A549 (cell line): Measurements from ENCODE around the gene TSHZ2. TPM values are rescaled to one million over a fixed set of nuclear protein-coding genes. Genes with fewer than 3 reads are reported as not detected.

Experiments used
- ATAC-seq, 2 experiments: fragments of 200-7000 bp in 1 of 2; fragments of >200 bp in 1 of 2; cut with Nextera tagmentation in 1 of 2; cut with Tn5 transposase in 1 of 2; 3 replicates each; pipeline versions ENCODE4 v1.8.0 to v1.9.1; 2018 to 2020; ENCODE audit warnings: mild to moderate bottlenecking in 1 of 2, moderate library complexity in 1 of 2
- CTCF ChIA-PET: fragments of 300-600 bp; sonication (Branson Sonifier 250); formaldehyde crosslinking; extraction: SDS; loops from one replicate; lab custom pipeline; 2021; ENCODE audit warnings: antibody characterized with exemption, inconsistent platforms; lab: Yijun Ruan, JAX
- POLR2A ChIA-PET: fragments of 350-600 bp; formaldehyde crosslinking; extraction: SDS; loops from one replicate; lab custom pipeline; 2021; ENCODE audit warnings: antibody characterized with exemption, inconsistent platforms; lab: Yijun Ruan, JAX
- DNase-seq, 2 experiments: peaks; one replicate each; pipeline versions ENCODE4 v3.0.0 to v3.0.0-alpha.2; 2011 to 2016; ENCODE audit warnings: low read depth in 1 of 2, low spot score in 1 of 2
- FAIRE-seq: peaks from 2 replicates; lab custom pipeline; 2011; peaks lifted over from hg19 to GRCh38; lab: Jason Lieb, UNC
- H3K27ac ChIP-seq, 2 experiments: fragments of >200 bp; sonication (Bioruptor Twin); formaldehyde crosslinking; 3 replicates each; pipeline ENCODE4 v1.5.1; 2016 to 2017
- H3K4me1 ChIP-seq: fragments of >200 bp; sonication (Bioruptor Twin); formaldehyde crosslinking; 3 replicates; pipeline ENCODE4 v1.6.1; 2016
- H3K4me2 ChIP-seq: fragments of >200 bp; sonication (Bioruptor Twin); formaldehyde crosslinking; 3 replicates; pipeline ENCODE4 v1.6.1; 2016
- H3K4me3 ChIP-seq: fragments of >200 bp; sonication (Bioruptor Twin); formaldehyde crosslinking; 3 replicates; pipeline ENCODE4 v1.5.1; 2016
- H3K9me3 ChIP-seq: fragments of >200 bp; sonication (Bioruptor Twin); formaldehyde crosslinking; 3 replicates; pipeline ENCODE4 v1.6.1; 2016
- ATOH8 ChIP-seq: fragments of 250-450 bp; sonication (Bioruptor Pico); IDR thresholded peaks from 2 replicates; pipeline ENCODE4 v1.5.0; 2020; ENCODE audit warnings: low read depth, mild to moderate bottlenecking, moderate library complexity
- BCL3 ChIP-seq: fragments of >200 bp; sonication (Bioruptor Twin); formaldehyde crosslinking; IDR thresholded peaks from 3 replicates; pipeline ENCODE4 v1.6.1; 2016
- BHLHE40 ChIP-seq: IDR thresholded peaks from 2 replicates; pipeline ENCODE4 v1.6.1; 2012; ENCODE audit warnings: low read depth, low read length, inconsistent platforms
- CHD2 ChIP-seq: fragments of 150-350 bp; IDR thresholded peaks from 2 replicates; pipeline ENCODE4 v1.6.1; 2014; ENCODE audit warnings: low read length; ENCODE audit not compliant: partially characterized antibody
- CHD4 ChIP-seq: fragments of 200-600 bp; sonication (generic); IDR thresholded peaks from 2 replicates; pipeline ENCODE4 v1.6.1; 2016; ENCODE audit warnings: antibody characterized with exemption, mild to moderate bottlenecking, borderline replicate concordance
- EHMT2 ChIP-seq: fragments of 200-600 bp; sonication (generic); IDR thresholded peaks from 2 replicates; pipeline ENCODE4 v1.6.1; 2016; ENCODE audit warnings: antibody characterized with exemption, low read depth, mild to moderate bottlenecking, moderate library complexity
- EP300 ChIP-seq, 2 experiments: fragments of >200 bp; sonication (Bioruptor Twin); formaldehyde crosslinking; IDR thresholded peaks; 2 replicates in 1 of 2; 3 replicates in 1 of 2; pipeline ENCODE4 v1.6.1; 2016 to 2017
- ESRRA ChIP-seq: fragments of 150-350 bp; IDR thresholded peaks from 2 replicates; pipeline ENCODE4 v1.6.1; 2014; ENCODE audit warnings: mild to moderate bottlenecking, low read length, borderline replicate concordance
- HDAC2 ChIP-seq: fragments of 200-600 bp; sonication (generic); IDR thresholded peaks from 2 replicates; pipeline ENCODE4 v1.6.1; 2016
- HEYL ChIP-seq: fragments of 250-450 bp; sonication (Bioruptor Pico); IDR thresholded peaks from 2 replicates; pipeline ENCODE4 v1.8.0; 2021; ENCODE audit warnings: mild to moderate bottlenecking, moderate library complexity
- HOXA7 ChIP-seq: fragments of 250-450 bp; sonication (Bioruptor Pico); IDR thresholded peaks from 2 replicates; pipeline ENCODE4 v1.5.0; 2020; ENCODE audit warnings: mild to moderate bottlenecking, moderate library complexity
- HOXB13 ChIP-seq: fragments of 250-450 bp; sonication (Bioruptor Pico); IDR thresholded peaks from 2 replicates; pipeline ENCODE4 v1.5.0; 2020; ENCODE audit warnings: low read depth, mild to moderate bottlenecking, moderate library complexity
- HOXB5 ChIP-seq: fragments of 250-450 bp; sonication (Bioruptor Pico); IDR thresholded peaks from 2 replicates; pipeline ENCODE4 v1.5.0; 2020; ENCODE audit warnings: mild to moderate bottlenecking, moderate library complexity
- KDM5A ChIP-seq: fragments of 200-600 bp; sonication (generic); IDR thresholded peaks from 2 replicates; pipeline ENCODE4 v1.6.1; 2016; ENCODE audit warnings: antibody characterized with exemption, mild to moderate bottlenecking
- NFE2L2 ChIP-seq: fragments of 150-350 bp; conservative IDR thresholded peaks from 2 replicates; pipeline ENCODE4 v1.6.1; 2014; ENCODE audit warnings: low read length
- NPAS2 ChIP-seq: fragments of 250-450 bp; sonication (Bioruptor Pico); IDR thresholded peaks from 2 replicates; pipeline ENCODE4 v1.8.0; 2022; ENCODE audit warnings: mild to moderate bottlenecking, moderate library complexity, borderline replicate concordance
- POLR2AphosphoS2 ChIP-seq: conservative IDR thresholded peaks from 2 replicates; pipeline ENCODE4 v1.6.1; 2012; ENCODE audit warnings: low read length, improper control_type of control experiment, inconsistent platforms
- RARB ChIP-seq: fragments of 250-450 bp; sonication (Bioruptor Pico); IDR thresholded peaks from 2 replicates; pipeline ENCODE4 v1.8.0; 2021; ENCODE audit warnings: mild to moderate bottlenecking, moderate library complexity
- REST ChIP-seq: fragments of 200-600 bp; sonication (generic); IDR thresholded peaks from 2 replicates; pipeline ENCODE4 v1.6.1; 2016; ENCODE audit warnings: antibody characterized with exemption, mild to moderate bottlenecking, moderate library complexity
- RFX5 ChIP-seq: fragments of 450-650 bp; IDR thresholded peaks from 2 replicates; pipeline ENCODE4 v1.7.1; 2014; ENCODE audit warnings: antibody characterized with exemption, mild to moderate bottlenecking, moderate library complexity
- RNF2 ChIP-seq: fragments of 200-600 bp; sonication (generic); IDR thresholded peaks from 2 replicates; pipeline ENCODE4 v1.6.1; 2016; ENCODE audit warnings: low read depth, mild to moderate bottlenecking, antibody characterized with exemption, moderate library complexity, borderline replicate concordance
- SMC3 ChIP-seq: fragments of >200 bp; sonication (Bioruptor Twin); formaldehyde crosslinking; IDR thresholded peaks from 3 replicates; pipeline ENCODE4 v1.6.1; 2018; ENCODE audit warnings: inconsistent platforms
- SREBF2 ChIP-seq: fragments of 450-650 bp; IDR thresholded peaks from 2 replicates; pipeline ENCODE4 v1.6.1; 2014; ENCODE audit warnings: mild to moderate bottlenecking, moderate library complexity
- TFCP2L1 ChIP-seq: fragments of 250-450 bp; sonication (Bioruptor Pico); IDR thresholded peaks from 2 replicates; pipeline ENCODE4 v1.5.0; 2021; ENCODE audit warnings: mild to moderate bottlenecking
- USF2 ChIP-seq: fragments of 450-650 bp; IDR thresholded peaks from 2 replicates; pipeline ENCODE4 v1.6.1; 2014; ENCODE audit warnings: antibody characterized with exemption
- ZC3H11A ChIP-seq: fragments of 450-650 bp; IDR thresholded peaks from 2 replicates; pipeline ENCODE4 v1.6.1; 2014; ENCODE audit warnings: antibody characterized with exemption, mild to moderate bottlenecking
- ZFP36 ChIP-seq: fragments of 450-650 bp; IDR thresholded peaks from 2 replicates; pipeline ENCODE4 v1.6.1; 2014; ENCODE audit warnings: borderline replicate concordance; ENCODE audit not compliant: partially characterized antibody
- ZSCAN20 ChIP-seq: fragments of 250-450 bp; sonication (Bioruptor Pico); IDR thresholded peaks from 2 replicates; pipeline ENCODE4 v1.8.0; 2022; ENCODE audit warnings: mild to moderate bottlenecking, moderate library complexity
- WGBS: methylation state at CpG from one replicate; pipeline ENCODE4 v1.1.6; 2017; ENCODE audit errors: missing lambda C conversion rate; 5-methylcytosine and 5-hydroxymethylcytosine counted together
- polyA plus RNA-seq, 4 experiments: library from polyadenylated mRNA; depleted of rRNA in 3 of 4; stranded (reverse); fragments of >200 nt; fragmentation: RNase III in 1 of 4; extraction: RNeasy Plus Mini Kit Qiagen cat#74134 plus additional on column Dnase treatment in 1 of 4; gene quantifications; 2 replicates in 3 of 4; 3 replicates in 1 of 4; pipeline ENCODE4 v1.2.3, GENCODE V29; 2011 to 2017

Gene TSHZ2
- polyA plus RNA-seq, 2 of the 4 experiments (the other 2 are of a cell fraction): not detected

GRCh38 chr20:53083411-53083810, 111.3 kb downstream of the TSHZ2 start:
- Histone ChIP-seq H3K4me3 (no peak overlapping the region), H3K9me3 (no peaks in the 10 kb centered on the region), H3K4me2 (no peak overlapping the region), H3K27ac (no peak overlapping the region), H3K4me1 (no peaks in the 10 kb centered on the region)
- DNase-seq (no peak), ATAC-seq (no peak), FAIRE-seq (no peak)
- TF ChIP-seq EHMT2 (no peak), HOXB13 (CRISPR knock-in tag) (no peak), CHD2 (no peak), POLR2AphosphoS2 (no peak), RNF2 (no peak), KDM5A (no peak), CHD4 (no peak), REST (no peak)
- ChIA-PET CTCF (interaction anchor here (1.1 kb wide), 1 partner anchor 119 kb away, joined by 3 read pairs; no protein-coding TSS in a partner anchor), POLR2A (no interaction called here)
- WGBS: 58% methylated on average over 7 of the region's 7 CpGs

- Histone ChIP-seq H3K4me1 (no peaks in the 10 kb centered on the region), H3K4me2 (no peak overlapping the region), H3K4me3 (no peak overlapping the region), H3K27ac (no peak overlapping the region), H3K9me3 (no peaks in the 10 kb centered on the region)
- ChIA-PET CTCF (interaction anchor here (1.1 kb wide), 1 partner anchor 118 kb away, joined by 3 read pairs; no protein-coding TSS in a partner anchor), POLR2A (no interaction called here)
- ATAC-seq: no peak
- no peak for TF ChIP-seq BCL3
- no peak for TF ChIP-seq ZSCAN20 (CRISPR knock-in tag)
- no peak for TF ChIP-seq TFCP2L1 (CRISPR knock-in tag)
- no peak for TF ChIP-seq HOXB5 (CRISPR knock-in tag)
- TF ChIP-seq ZFP36: no peak
- TF ChIP-seq USF2: no peak
- TF ChIP-seq ZC3H11A: no peak
- no peak for TF ChIP-seq HOXA7 (CRISPR knock-in tag)
- TF ChIP-seq ESRRA: no peak
- TF ChIP-seq HOXB13 (CRISPR knock-in tag): no peak
- TF ChIP-seq SMC3: no peak
- DNase-seq: no peak
- no peak for FAIRE-seq
Observed at GRCh38 chr20:53084408-53084997, 112.3 kb downstream of the TSHZ2 start.

GRCh38 chr20:53085720-53086119, 113.6 kb downstream of the TSHZ2 start:
- Histone ChIP-seq H3K4me1 (no peaks in the 10 kb centered on the region), H3K27ac (no peak overlapping the region), H3K4me3 (no peak overlapping the region), H3K9me3 (no peaks in the 10 kb centered on the region), H3K4me2 (no peak overlapping the region)
- FAIRE-seq (no peak), ATAC-seq (no peak), DNase-seq (no peak)
- ChIA-PET CTCF (no interaction called here), POLR2A (no interaction called here)
- WGBS: 34% methylated on average over 5 of the region's 5 CpGs
- TF ChIP-seq HDAC2 (no peak), RFX5 (no peak), RARB (CRISPR knock-in tag) (no peak), NFE2L2 (no peak), EP300 (IDR thresholded peaks at IDR 0.05) (no peak), USF2 (no peak), EHMT2 (no peak), HEYL (no peak), NPAS2 (CRISPR knock-in tag) (no peak), CHD4 (no peak), SREBF2 (no peak), ATOH8 (no peak), BHLHE40 (no peak)
